Body of pancreas (tissue), 4 donors: ENCODE data around the gene HSPB3.

Experiments
- CTCF ChIP-seq, 7 experiments: fragments of 450-650 bp in 4 of 7; fragments of 200-600 bp in 3 of 7; sonication (generic) in 3 of 7; IDR thresholded peaks; one replicate each; pipeline ENCODE4 v1.5.1; 2016 to 2019; ENCODE audit warnings: antibody characterized with exemption in 7 of 7
- POLR2A ChIP-seq, 3 donors: fragments of 450-650 bp; IDR thresholded peaks; one replicate each; pipeline ENCODE4 v1.6.1; 2016; ENCODE audit warnings: antibody characterized with exemption in 3 of 3, mild to moderate bottlenecking in 2 of 3

- no peak for TF ChIP-seq CTCF (IDR thresholded peaks at IDR 0.05)
- no peak for TF ChIP-seq POLR2A (IDR thresholded peaks at IDR 0.05)
Observed at GRCh38 chr5:54470677-54471076, 15.2 kb downstream of the HSPB3 start.
